NCI-H2171 (cell line): Measurements from ENCODE around the gene FAR1.
"Not testable (repeated sequence)": the region's sequence is repeated elsewhere in the genome, so short reads cannot be mapped to it uniquely, and the experiment has no call there.

ENCODE experiments used
- DNase-seq: peaks from one replicate; lab custom pipeline; 2025; lab: John Stamatoyannopoulos, UW

The FAR1 gene

GRCh38 chr11:13705710-13706109 lies 37.2 kb downstream of the FAR1 start:
- no peak for DNase-seq

GRCh38 chr11:13713982-13714381 lies 45.5 kb downstream of the FAR1 start:
- DNase-seq, result no peak

- no peak for DNase-seq
These were observed 48.9 kb downstream of the FAR1 start for GRCh38 chr11:13717331-13717730.

- DNase-seq, result no peak
These were observed 49.9 kb downstream of the FAR1 start for GRCh38 chr11:13718394-13718793.

DNA sequence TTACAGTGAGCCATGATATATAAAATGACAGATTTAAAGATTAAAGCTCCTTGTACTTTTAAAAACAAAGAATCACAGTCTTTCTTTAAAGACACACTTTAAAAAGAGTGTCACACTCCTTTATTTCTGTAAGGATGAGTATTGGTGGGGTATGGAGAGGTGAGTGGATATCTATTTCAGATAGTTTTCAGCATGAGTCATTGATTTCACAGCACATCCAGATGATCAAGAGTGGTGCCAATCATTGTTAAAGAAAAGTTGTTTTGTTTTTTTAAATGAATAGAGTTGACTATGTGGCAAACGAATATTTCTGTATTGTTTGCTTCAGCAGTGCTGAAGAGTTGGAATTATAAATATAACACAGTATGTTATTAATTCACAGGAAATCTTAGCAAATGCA lies 52.5 kb downstream of the FAR1 start:
- DNase-seq, result no peak

DNA sequence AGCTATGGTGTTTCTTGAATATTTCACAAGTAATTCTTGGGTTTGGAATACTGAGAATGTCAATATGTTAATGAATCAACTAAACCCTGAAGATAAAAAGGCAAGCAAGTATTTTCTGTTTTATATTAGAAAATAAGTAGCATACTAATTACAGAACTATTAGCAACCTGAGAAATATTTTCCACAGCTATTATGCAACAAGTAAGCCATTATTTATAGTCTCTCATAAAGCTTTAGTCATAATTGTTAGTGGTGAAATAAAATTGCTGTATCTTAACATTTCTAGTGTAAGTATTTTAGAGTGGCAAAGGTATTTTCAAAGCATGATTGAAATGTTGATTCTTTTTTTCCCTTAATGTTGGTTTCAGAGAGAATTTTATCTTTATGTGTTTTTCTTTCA lies 53.3 kb downstream of the FAR1 start:
- no peak for DNase-seq

- no peak for DNase-seq
These were observed 58.0 kb downstream of the FAR1 start for GRCh38 chr11:13726456-13726855.

- no peak for DNase-seq
These were observed 59.6 kb downstream of the FAR1 start for GRCh38 chr11:13728076-13728475.

DNA sequence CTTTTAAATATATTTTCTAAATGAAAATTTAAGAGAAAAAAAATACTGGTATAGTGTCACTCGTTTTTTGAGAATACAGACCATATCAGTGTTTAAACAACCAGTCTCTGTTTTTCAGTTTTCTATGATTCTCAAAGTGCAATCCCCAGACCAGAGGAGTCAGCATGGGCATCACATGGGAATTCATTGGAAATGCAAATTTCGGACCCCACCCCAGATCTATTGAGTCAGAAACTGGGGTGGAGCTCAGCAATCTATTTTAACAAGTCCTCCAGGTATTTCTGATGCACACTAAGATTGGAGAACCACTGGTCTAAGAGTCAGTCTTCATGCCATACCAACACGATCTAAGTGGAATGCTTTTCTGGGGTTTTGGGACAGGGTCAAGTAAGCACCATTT lies 66.1 kb downstream of the FAR1 start:
- no peak for DNase-seq

GRCh38 chr11:13745165-13745564 lies 76.7 kb downstream of the FAR1 start:
- no peak for DNase-seq

- DNase-seq, result not testable (repeated sequence)
These were observed 84.8 kb downstream of the FAR1 start for GRCh38 chr11:13753316-13753715.

- no peak for DNase-seq
These were observed 90.6 kb downstream of the FAR1 start for GRCh38 chr11:13759050-13759449.

DNA sequence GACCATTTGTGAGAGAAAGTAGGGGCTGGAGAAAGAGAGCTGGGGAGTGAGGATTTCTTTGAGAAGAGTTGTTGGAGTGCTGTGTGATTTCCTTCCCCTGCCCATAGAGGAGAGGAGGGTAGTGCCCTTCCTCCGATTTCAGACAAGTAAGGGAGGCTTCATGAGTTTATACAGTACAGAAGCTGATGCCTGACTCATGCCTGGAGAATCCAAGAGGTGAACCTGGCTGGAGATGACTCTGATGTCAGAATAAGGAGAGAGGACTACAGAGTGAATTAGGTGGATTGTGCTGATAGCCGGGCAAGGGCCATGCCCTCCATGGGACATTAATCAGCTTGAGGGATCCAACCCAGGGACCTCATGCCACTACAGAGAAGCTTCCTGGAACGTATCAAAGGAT lies 91.6 kb downstream of the FAR1 start:
- DNase-seq, result no peak

DNA sequence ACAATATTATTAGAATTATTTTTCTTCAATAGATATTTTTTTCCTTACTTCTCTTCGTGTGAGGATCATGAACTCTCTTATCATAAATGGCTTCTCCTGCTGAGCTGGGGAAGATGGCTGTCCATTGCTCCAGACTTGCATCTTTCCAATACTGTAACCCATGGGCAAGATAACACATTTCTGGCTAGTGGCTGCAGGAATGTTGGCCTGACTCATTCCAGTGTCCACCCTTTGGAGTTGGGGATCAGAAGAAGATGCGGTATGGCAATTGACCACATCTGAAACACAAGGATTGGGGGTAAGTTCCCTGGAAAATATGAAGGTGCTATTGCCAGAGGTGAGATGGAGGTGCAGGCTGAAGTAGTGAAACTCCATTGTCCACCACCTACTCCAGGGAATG lies 92.8 kb downstream of the FAR1 start:
- DNase-seq, result no peak

- no peak for DNase-seq
These were observed 93.2 kb downstream of the FAR1 start for GRCh38 chr11:13761716-13762115.

DNA sequence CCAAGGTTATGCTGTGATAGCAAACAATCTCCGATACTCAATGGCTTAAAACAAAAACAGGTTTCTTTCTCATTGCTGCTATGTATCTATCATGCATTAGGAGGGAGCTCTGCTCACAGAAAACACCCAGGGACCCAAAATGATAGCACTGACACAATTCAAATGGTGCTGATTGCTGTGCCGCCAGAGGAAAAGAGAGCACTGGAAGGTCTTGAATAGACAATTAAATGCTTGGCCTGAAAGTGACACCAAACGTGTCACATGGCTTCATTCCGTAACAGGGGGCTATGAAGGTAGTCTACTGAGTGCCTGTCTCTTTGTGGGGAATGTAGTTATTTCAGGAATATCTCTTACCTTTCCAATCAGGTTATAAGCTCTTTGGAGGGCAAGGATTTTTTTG lies 94.2 kb downstream of the FAR1 start:
- DNase-seq, result no peak

GRCh38 chr11:13763341-13763740 lies 94.9 kb downstream of the FAR1 start:
- DNase-seq, result no peak

DNA sequence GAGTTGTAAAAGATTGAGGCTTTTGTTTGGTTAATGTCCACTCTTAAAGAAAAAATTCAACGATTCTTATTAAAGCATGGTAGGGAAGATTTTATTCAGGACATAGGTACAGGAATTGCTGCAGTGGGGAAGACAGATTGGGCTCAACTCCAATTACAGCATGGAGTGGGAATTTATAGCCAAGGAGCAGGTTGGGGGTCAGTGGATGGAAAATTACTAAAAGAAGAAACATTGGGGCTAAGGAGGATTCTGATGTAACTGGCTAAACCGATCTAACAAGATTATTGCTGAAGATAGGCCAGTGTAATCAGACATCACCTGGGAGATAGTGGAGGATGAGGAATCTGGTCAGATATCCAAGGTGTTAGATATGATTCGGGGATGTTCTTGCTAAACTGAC lies 97.4 kb downstream of the FAR1 start:
- DNase-seq, result no peak

DNA sequence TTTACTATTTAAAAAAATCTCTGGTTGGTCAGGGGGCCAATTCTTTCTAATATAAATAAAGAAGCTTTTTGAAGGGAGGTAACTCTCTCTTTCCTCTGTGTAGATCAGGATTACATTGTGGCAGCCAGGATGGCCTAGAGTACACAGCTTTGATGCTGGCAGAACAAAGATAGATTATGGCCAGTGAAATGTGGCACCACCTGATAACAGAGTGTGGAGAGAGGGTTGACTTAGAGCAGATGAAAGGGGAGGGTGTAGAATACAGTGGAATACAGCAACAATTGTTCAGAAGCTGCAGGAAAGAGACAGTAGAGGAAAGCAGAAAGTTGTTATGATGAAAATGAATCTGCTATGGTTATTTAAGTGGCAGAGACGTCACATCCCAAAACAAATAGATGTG lies 99.0 kb downstream of the FAR1 start:
- DNase-seq, result no peak

- no peak for DNase-seq
These were observed 100.7 kb downstream of the FAR1 start for GRCh38 chr11:13769188-13769587.

GRCh38 chr11:13771151-13771550 lies 102.7 kb downstream of the FAR1 start:
- DNase-seq, result no peak

- peak; percentile 14 for DNase-seq
These were observed 104.0 kb downstream of the FAR1 start for GRCh38 chr11:13772223-13773046.

DNA sequence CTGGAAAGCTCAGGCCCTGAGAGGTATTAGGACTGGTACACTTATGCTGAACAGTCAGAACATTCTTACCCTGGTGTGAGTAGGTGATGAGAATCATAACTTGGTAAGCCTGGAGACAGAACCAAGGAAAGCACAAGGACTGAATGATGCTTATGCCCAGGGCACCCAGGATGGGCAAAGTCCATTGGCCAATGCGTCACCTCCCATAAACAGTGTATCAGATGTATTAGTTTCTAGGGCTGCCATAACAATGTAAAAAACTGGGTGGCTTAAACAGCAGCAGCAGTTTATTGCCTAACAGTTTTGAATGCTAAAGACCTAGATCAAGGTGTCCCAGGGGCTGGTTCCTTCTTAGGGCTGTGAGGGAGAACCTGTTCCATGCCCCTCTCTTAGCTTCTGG lies 107.0 kb downstream of the FAR1 start:
- no peak for DNase-seq

GRCh38 chr11:13776134-13776815 lies 107.8 kb downstream of the FAR1 start:
- peak; percentile 15 for DNase-seq
